IMR-90 (cell line): ENCODE measurements around the gene CELF6. TPM values are rescaled to one million over a fixed set of nuclear protein-coding genes. Genes with fewer than 3 reads are reported as not detected.

Source experiments
- ATAC-seq: fragments of 200-7000 bp; cut with Tn5 transposase; 2 replicates; pipeline ENCODE4 v1.9.1; 2020; ENCODE audit warnings: low read depth, mild to moderate bottlenecking, moderate library complexity
- BruUV-seq: library from RNA; stranded (reverse); fragments of 400-500 nt; replicated peaks from 2 replicates; lab custom pipeline; 2021; lab: Mats Ljungman, UMichigan
- CTCF ChIA-PET: fragments of 300-600 bp; formaldehyde crosslinking; extraction: SDS; loops from one replicate; lab custom pipeline; 2021; ENCODE audit warnings: antibody characterized with exemption; lab: Yijun Ruan, JAX
- POLR2A ChIA-PET: fragments of 300-600 bp; sonication (Branson Sonifier 250); formaldehyde crosslinking; loops from one replicate; lab custom pipeline; 2022; ENCODE audit warnings: antibody characterized with exemption; ENCODE audit not compliant: unreplicated experiment; lab: Charles Lee
- DNase-seq: peaks from one replicate; pipeline ENCODE4 v3.0.0; 2013
- H2AFZ ChIP-seq: replicated peaks from 2 replicates; pipeline ENCODE3; 2013; ENCODE audit warnings: low read length, mild to moderate bottlenecking; ENCODE audit not compliant: poor library complexity
- H2AK5ac ChIP-seq: 2 replicates; pipeline ENCODE4 v1.6.1; 2013; ENCODE audit warnings: low read depth, low read length, inconsistent platforms
- H2AK9ac ChIP-seq: replicated peaks from 2 replicates; pipeline ENCODE3; 2013; ENCODE audit warnings: mild to moderate bottlenecking, low read depth, low read length, moderate library complexity; ENCODE audit not compliant: poor library complexity
- H2BK120ac ChIP-seq: 2 replicates; pipeline ENCODE4 v1.6.1; 2013; ENCODE audit warnings: low read depth, low read length, inconsistent platforms
- H2BK15ac ChIP-seq: 3 replicates; pipeline ENCODE4 v1.6.1; 2013; ENCODE audit warnings: low read depth, low read length, inconsistent platforms
- H2BK20ac ChIP-seq: 2 replicates; pipeline ENCODE4 v1.6.1; 2013; ENCODE audit warnings: low read depth, mild to moderate bottlenecking, inconsistent platforms, low read length, moderate library complexity
- H2BK5ac ChIP-seq: 2 replicates; pipeline ENCODE4 v1.6.1; 2013; ENCODE audit warnings: mild to moderate bottlenecking, low read depth, low read length, inconsistent platforms; ENCODE audit not compliant: poor library complexity, severe bottlenecking
- H3K14ac ChIP-seq: replicated peaks from 2 replicates; pipeline ENCODE4 v1.6.1; 2013; ENCODE audit warnings: low read depth, low read length, inconsistent platforms
- H3K18ac ChIP-seq: 2 replicates; pipeline ENCODE4 v1.6.1; 2013; ENCODE audit warnings: low read depth, low read length, control low read depth
- H3K23ac ChIP-seq: 2 replicates; pipeline ENCODE4 v1.6.1; 2013; ENCODE audit warnings: low read depth, low read length, inconsistent platforms
- H3K27ac ChIP-seq: 2 replicates; pipeline ENCODE4 v1.5.1; 2013; ENCODE audit warnings: mild to moderate bottlenecking, control low read depth, low read length; ENCODE audit not compliant: insufficient read depth
- H3K27me3 ChIP-seq: 2 replicates; pipeline ENCODE4 v1.6.1; 2013; ENCODE audit warnings: low read length; ENCODE audit not compliant: control insufficient read depth, insufficient read depth
- H3K36me3 ChIP-seq: 2 replicates; pipeline ENCODE4 v1.6.1; 2013; ENCODE audit warnings: low read length, mixed read lengths; ENCODE audit not compliant: control insufficient read depth, insufficient read depth
- H3K4ac ChIP-seq: 2 replicates; pipeline ENCODE4 v1.6.1; 2013; ENCODE audit warnings: low read depth, low read length, inconsistent platforms
- H3K4me1 ChIP-seq: 2 replicates; pipeline ENCODE4 v1.6.1; 2013; ENCODE audit warnings: low read length, mixed read lengths; ENCODE audit not compliant: control insufficient read depth, insufficient read depth
- H3K4me2 ChIP-seq: 2 replicates; pipeline ENCODE4 v1.6.1; 2013; ENCODE audit warnings: low read depth, mild to moderate bottlenecking, control low read depth, low read length, moderate library complexity
- H3K4me3 ChIP-seq: 2 replicates; pipeline ENCODE4 v1.5.1; 2013; ENCODE audit warnings: low read depth, mild to moderate bottlenecking, control low read depth, low read length, moderate library complexity; ENCODE audit not compliant: insufficient read depth
- H3K56ac ChIP-seq: 2 replicates; pipeline ENCODE4 v1.6.1; 2013; ENCODE audit warnings: low read length, inconsistent platforms; ENCODE audit not compliant: insufficient read depth; ENCODE audit errors: extremely low read depth
- H3K79me1 ChIP-seq, 2 experiments: 2 replicates each; pipeline ENCODE4 v1.6.1; 2013; ENCODE audit warnings: low read length in 2 of 2, inconsistent platforms in 1 of 2, low read depth in 1 of 2
- H3K9ac ChIP-seq: 2 replicates; pipeline ENCODE4 v1.6.1; 2013; ENCODE audit warnings: low read depth, low read length, control low read depth
- H3K9me1 ChIP-seq: 2 replicates; pipeline ENCODE4 v1.6.1; 2013; ENCODE audit warnings: low read length, inconsistent platforms; ENCODE audit not compliant: insufficient read depth
- H3K9me3 ChIP-seq: 2 replicates; pipeline ENCODE4 v1.6.1; 2013; ENCODE audit warnings: low read length; ENCODE audit not compliant: control insufficient read depth, insufficient read depth
- H4K20me1 ChIP-seq: 2 replicates; pipeline ENCODE4 v1.6.1; 2013; ENCODE audit warnings: low read length, inconsistent platforms; ENCODE audit not compliant: insufficient read depth
- H4K5ac ChIP-seq: 2 replicates; pipeline ENCODE4 v1.6.1; 2013; ENCODE audit warnings: mild to moderate bottlenecking, low read depth, low read length, control low read depth
- H4K8ac ChIP-seq, 2 experiments: 2 replicates each; pipeline ENCODE4 v1.6.1; 2013; ENCODE audit warnings: low read depth in 2 of 2, low read length in 2 of 2, control low read depth in 1 of 2, inconsistent platforms in 1 of 2
- H4K91ac ChIP-seq: 2 replicates; pipeline ENCODE4 v1.6.1; 2013; ENCODE audit warnings: low read depth, low read length, inconsistent platforms; ENCODE audit not compliant: insufficient read depth
- CEBPB ChIP-seq: IDR thresholded peaks from 2 replicates; pipeline ENCODE4 v1.6.1; 2012; ENCODE audit warnings: low read depth, low read length, improper control_type of control experiment
- WGBS, 2 experiments: methylation state at CpG; one replicate each; pipeline versions ENCODE4 v1.1.5 to v1.1.7; 2013; ENCODE audit warnings: missing lambda C conversion rate in 2 of 2; ENCODE audit not compliant: insufficient read length in 1 of 2; ENCODE audit errors: extremely low coverage in 2 of 2; 5-methylcytosine and 5-hydroxymethylcytosine counted together
- dilution Hi-C: fragments of 300-500 bp; cut with HindIII; formaldehyde crosslinking; loops from one replicate; pipeline ENCODE4 v1.14.3; 2018; ENCODE audit warnings: low sequenced_read_pairs; ENCODE audit not compliant: unreplicated experiment
- in situ Hi-C: fragments of 300-500 bp; cut with MboI; formaldehyde crosslinking; loops from 3 replicates; pipeline ENCODE4 v1.14.3; 2019; ENCODE audit warnings: low sequenced_read_pairs, inconsistent platforms, mixed read lengths
- intact Hi-C: fragments of 100-400 bp; cut with micrococcal nuclease; formaldehyde crosslinking; loops from 2 replicates; pipeline ENCODE4 v1.10.0; 2022
- polyA plus RNA-seq, 3 experiments: library from polyadenylated mRNA; depleted of rRNA; stranded (reverse); fragments of >200 nt; gene quantifications; 2 replicates each; pipeline ENCODE4 v1.2.3, GENCODE V29; 2012; ENCODE audit warnings: low replicate concordance in 1 of 3
- total RNA-seq: library from RNA; depleted of rRNA; stranded (reverse); fragments of >200 nt; gene quantifications from 2 replicates; pipeline ENCODE4 v1.2.3, GENCODE V29; 2012

Gene CELF6
- total and polyA plus RNA-seq, 2 of the 4 experiments (the other 2 are of a cell fraction) = 0.07 TPM; not detected in 1

- peaks cover 53% of the 10 kb centered on the region for H3K36me3 ChIP-seq
- no peak overlapping the region for H2AK5ac ChIP-seq
- H4K20me1 ChIP-seq = 0 out of 2 replicates have a peak, but pooled peaks cover 7% of the 10 kb centered on the region
- H3K27ac ChIP-seq = no peak overlapping the region
- no peak overlapping the region for H3K14ac ChIP-seq
- WGBS, 2 experiments = 88% methylated on average over 3 of the region's 7 CpGs; no CpG with 5 or more reads in 1 of the 2 experiments
- no peak overlapping the region for H2BK120ac ChIP-seq
- no peak overlapping the region for H2BK5ac ChIP-seq
- H3K9ac ChIP-seq = no peak overlapping the region
- no peak overlapping the region for H3K4ac ChIP-seq
- no peak for ATAC-seq
- H4K91ac ChIP-seq = no peak overlapping the region
- no peak overlapping the region for H2AK9ac ChIP-seq
- no peak overlapping the region for H3K56ac ChIP-seq
- H3K18ac ChIP-seq = no peak overlapping the region
- in situ Hi-C loops = no loop called here
- no peaks in the 10 kb centered on the region for H3K4me1 ChIP-seq
- no peaks in the 10 kb centered on the region for H3K79me1 ChIP-seq
- H3K23ac ChIP-seq = no peak overlapping the region
- intact Hi-C loops = no loop called here
- H3K4me2 ChIP-seq = no peak overlapping the region
- dilution Hi-C loops = no loop called here
- no peak overlapping the region for H2AFZ ChIP-seq
- no peak overlapping the region for H2BK20ac ChIP-seq
- DNase-seq = no peak
- CTCF ChIA-PET = no interaction called here
- H2BK15ac ChIP-seq = no peak overlapping the region
- no peaks in the 10 kb centered on the region for H3K27me3 ChIP-seq
- no peak overlapping the region for H3K4me3 ChIP-seq
- no peaks in the 10 kb centered on the region; the same call in none of the 2 replicates for H3K9me1 ChIP-seq
- BruUV-seq = no TSS peak
- H4K8ac ChIP-seq = no peak overlapping the region
- no peak overlapping the region for H4K5ac ChIP-seq
- TF ChIP-seq CEBPB = no peak
- H3K9me3 ChIP-seq = no peaks in the 10 kb centered on the region
- POLR2A ChIA-PET = no interaction called here
Observed at GRCh38 chr15:72345280-72345679, 25.3 kb upstream of the CELF6 start.
